ENCODE measurements around the gene SPINK8.
"Not testable (repeated sequence)": the region's sequence is repeated elsewhere in the genome, so short reads cannot be mapped to it uniquely, and the experiment has no call there.

DNA sequence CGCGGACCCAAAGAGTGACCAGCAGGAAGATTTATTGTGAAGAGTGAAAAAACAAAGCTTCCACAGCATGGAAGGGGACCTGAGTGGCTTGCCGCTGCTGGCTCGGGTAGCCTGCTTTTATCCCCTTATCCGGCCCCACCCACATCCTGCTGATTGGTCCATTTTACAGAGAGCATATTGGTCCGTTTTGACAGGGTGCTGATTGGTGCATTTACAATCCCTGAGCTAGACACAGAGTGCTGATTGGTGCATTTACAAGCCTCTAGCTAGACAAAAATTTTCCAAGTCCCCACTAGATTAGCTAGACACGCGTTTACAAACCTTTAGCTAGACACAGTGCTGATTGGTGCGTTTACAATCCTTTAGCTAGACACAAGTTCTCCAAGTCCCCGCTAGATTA is 62.2 kb downstream of the SPINK8 start:
- TF ChIP-seq POLR2A (IDR thresholded peaks at IDR 0.05): not testable (repeated sequence)
- TF ChIP-seq, protein P1, sequence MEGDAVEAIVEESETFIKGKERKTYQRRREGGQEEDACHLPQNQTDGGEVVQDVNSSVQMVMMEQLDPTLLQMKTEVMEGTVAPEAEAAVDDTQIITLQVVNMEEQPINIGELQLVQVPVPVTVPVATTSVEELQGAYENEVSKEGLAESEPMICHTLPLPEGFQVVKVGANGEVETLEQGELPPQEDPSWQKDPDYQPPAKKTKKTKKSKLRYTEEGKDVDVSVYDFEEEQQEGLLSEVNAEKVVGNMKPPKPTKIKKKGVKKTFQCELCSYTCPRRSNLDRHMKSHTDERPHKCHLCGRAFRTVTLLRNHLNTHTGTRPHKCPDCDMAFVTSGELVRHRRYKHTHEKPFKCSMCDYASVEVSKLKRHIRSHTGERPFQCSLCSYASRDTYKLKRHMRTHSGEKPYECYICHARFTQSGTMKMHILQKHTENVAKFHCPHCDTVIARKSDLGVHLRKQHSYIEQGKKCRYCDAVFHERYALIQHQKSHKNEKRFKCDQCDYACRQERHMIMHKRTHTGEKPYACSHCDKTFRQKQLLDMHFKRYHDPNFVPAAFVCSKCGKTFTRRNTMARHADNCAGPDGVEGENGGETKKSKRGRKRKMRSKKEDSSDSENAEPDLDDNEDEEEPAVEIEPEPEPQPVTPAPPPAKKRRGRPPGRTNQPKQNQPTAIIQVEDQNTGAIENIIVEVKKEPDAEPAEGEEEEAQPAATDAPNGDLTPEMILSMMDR (IDR thresholded peaks at IDR 0.05): not testable (repeated sequence)

Measured in right lobe of liver (tissue), 4 donors.